ENCODE data around the gene OLIG1. TPM values are rescaled to one million over a fixed set of nuclear protein-coding genes. Genes with fewer than 3 reads are reported as not detected.

Gene OLIG1
- total RNA-seq, 1 donor from 2014 or later, result not detected

DNA sequence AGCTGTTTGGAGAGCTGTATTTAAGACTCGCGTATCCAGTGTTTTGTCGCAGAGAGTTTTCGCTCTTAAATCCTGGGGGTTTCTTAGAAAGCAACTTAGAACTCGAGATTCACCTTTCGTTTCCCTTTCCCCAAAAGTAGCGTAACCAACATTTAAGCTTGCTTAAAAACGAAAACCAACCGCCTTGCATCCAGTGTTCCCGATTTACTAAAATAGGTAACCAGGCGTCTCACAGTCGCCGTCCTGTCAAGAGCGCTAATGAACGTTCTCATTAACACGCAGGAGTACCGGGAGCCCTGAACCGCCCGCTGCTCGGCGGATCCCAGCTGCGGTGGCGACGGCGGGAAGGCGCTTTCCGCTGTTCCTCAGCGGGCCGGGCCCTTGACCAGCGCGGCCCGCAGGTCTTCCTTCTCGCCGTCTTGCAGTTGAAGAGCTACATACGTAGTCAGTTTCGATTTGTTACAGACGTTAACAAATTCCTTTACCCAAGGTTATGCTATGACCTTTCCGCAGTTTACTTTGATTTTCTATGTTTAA, 1.9 kb downstream of the OLIG1 start:
- TF ChIP-seq CTCF (IDR thresholded peaks at IDR 0.05), result no peak
- no peaks in the 10 kb centered on the region for H3K9me3 ChIP-seq
- intact Hi-C loops (cut with DNase I), result no loop called here
- H3K27me3 ChIP-seq, result peaks cover 10% of the 10 kb centered on the region
- H3K4me3 ChIP-seq, result peak overlapping the region; percentile 50 to 58
- no peak for DNase-seq (ENCODE audit: low spot score in 2 of 2)
- no peak overlapping the region for H3K27ac ChIP-seq
- H3K36me3 ChIP-seq, result no peaks in the 10 kb centered on the region
- peaks cover 0 to 8% of the 10 kb centered on the region in 2 donors for H3K4me1 ChIP-seq

DNA sequence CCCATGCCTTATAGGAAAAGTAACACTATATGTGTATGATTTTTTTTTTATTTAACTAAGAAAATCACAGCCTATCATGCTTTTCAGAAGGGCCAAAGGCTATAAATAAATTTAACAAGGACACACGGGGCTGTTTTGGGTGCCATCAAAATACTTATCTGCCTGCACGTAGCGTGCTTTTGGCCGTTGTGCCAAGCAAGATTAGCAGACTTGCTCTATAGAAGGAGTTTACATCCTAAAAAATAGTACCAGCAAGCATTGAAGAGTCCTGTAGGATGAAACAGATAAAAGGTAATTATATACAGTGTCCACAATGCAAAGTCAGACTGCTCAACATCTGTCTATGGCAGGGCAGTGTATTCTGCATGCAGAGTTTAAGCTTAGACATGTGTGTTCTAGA, 3.7 kb downstream of the OLIG1 start:
- Histone ChIP-seq H3K9me3 (no peaks in the 10 kb centered on the region), H3K27ac (no peak overlapping the region), H3K27me3 (peaks cover 10% of the 10 kb centered on the region), H3K36me3 (no peaks in the 10 kb centered on the region), H3K4me3 (no peak overlapping the region), H3K4me1 (peaks cover 0 to 8% of the 10 kb centered on the region in 2 donors)
- intact Hi-C loops (cut with DNase I), result no loop called here
- no peak for DNase-seq (ENCODE audit: low spot score in 2 of 2)
- TF ChIP-seq CTCF (IDR thresholded peaks at IDR 0.05), result no peak

- Histone ChIP-seq H3K27ac (no peak overlapping the region), H3K27me3 (peaks cover 3% of the 10 kb centered on the region), H3K9me3 (no peaks in the 10 kb centered on the region), H3K4me3 (no peak overlapping the region), H3K4me1 (peaks cover 0 to 8% of the 10 kb centered on the region in 2 donors), H3K36me3 (no peaks in the 10 kb centered on the region)
- intact Hi-C loops (cut with DNase I), result no loop called here
- no peak for TF ChIP-seq CTCF (IDR thresholded peaks at IDR 0.05)
- DNase-seq (ENCODE audit: low spot score in 2 of 2), result no peak
These were observed 5.2 kb downstream of the OLIG1 start for GRCh38 chr21:33075128-33075527.

- intact Hi-C loops (cut with DNase I), result no loop called here
- H3K36me3 ChIP-seq, result no peaks in the 10 kb centered on the region
- H3K27me3 ChIP-seq, result no peaks in the 10 kb centered on the region
- no peak for DNase-seq (ENCODE audit: low spot score in 2 of 2)
- no peak overlapping the region for H3K4me3 ChIP-seq
- no peak for TF ChIP-seq CTCF (IDR thresholded peaks at IDR 0.05)
- no peak overlapping the region for H3K27ac ChIP-seq
- H3K9me3 ChIP-seq, result no peaks in the 10 kb centered on the region
- peaks cover 0 to 8% of the 10 kb centered on the region in 2 donors for H3K4me1 ChIP-seq
These were observed 5.8 kb downstream of the OLIG1 start for GRCh38 chr21:33075596-33076195.

DNA sequence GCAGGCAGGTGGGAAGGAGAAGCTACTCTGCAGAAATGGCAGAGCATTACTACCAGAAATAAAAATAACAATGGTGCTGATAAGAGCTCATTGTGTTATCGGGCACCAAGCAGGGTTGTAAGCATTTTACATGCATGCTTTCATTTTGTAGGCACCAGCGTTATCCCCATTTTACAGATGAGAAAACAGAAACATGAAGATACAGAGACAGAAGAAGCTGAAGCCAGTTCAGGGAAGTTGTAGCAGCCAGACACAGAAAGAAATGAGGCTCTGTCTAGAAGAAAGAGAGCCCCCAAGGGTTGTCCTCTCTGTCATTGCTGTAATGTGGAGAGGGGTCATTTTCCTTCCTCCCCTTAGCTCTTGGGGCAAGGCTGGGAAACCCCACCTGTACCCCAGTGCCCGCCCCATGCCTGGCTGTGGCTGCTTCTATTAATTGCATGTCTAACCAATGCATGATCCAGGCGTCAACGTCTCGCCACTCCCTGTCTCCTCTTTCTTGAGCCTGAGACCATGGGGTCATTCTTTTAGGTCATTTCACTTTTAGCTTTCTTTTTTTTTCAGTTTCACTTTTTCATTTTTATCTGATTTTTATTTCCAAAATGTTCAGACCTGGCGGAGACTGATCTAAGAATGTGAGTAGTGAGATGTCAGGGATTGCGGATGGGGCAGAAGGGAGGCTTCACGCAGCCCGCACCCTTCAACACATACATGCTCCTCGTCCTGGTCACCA, 6.8 kb downstream of the OLIG1 start:
- peaks cover 0 to 3% of the 10 kb centered on the region in 2 donors for H3K4me1 ChIP-seq
- no peak overlapping the region for H3K4me3 ChIP-seq
- no peaks in the 10 kb centered on the region for H3K27me3 ChIP-seq
- DNase-seq (ENCODE audit: low spot score in 2 of 2), result no peak
- H3K9me3 ChIP-seq, result no peaks in the 10 kb centered on the region
- intact Hi-C loops (cut with DNase I), result no loop called here
- H3K36me3 ChIP-seq, result no peaks in the 10 kb centered on the region
- H3K27ac ChIP-seq, result no peak overlapping the region
- no peak for TF ChIP-seq CTCF (IDR thresholded peaks at IDR 0.05)
